NCI-H2081 treated with DMSO at 0.1 percent for 48 hours (cell line): ENCODE measurements around the gene MYO1D.

Experiments
- DNase-seq: peaks from one replicate; lab custom pipeline; 2025; lab: John Stamatoyannopoulos, UW

Gene MYO1D

DNA sequence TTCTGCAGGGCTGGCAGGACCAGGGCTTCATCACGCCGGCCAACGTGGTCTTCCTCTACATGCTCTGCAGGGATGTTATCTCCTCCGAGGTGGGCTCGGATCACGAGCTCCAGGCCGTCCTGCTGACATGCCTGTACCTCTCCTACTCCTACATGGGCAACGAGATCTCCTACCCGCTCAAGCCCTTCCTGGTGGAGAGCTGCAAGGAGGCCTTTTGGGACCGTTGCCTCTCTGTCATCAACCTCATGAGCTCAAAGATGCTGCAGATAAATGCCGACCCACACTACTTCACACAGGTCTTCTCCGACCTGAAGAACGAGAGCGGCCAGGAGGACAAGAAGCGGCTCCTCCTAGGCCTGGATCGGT lies 388.8 kb downstream of the MYO1D start:
- DNase-seq = no peak

DNA sequence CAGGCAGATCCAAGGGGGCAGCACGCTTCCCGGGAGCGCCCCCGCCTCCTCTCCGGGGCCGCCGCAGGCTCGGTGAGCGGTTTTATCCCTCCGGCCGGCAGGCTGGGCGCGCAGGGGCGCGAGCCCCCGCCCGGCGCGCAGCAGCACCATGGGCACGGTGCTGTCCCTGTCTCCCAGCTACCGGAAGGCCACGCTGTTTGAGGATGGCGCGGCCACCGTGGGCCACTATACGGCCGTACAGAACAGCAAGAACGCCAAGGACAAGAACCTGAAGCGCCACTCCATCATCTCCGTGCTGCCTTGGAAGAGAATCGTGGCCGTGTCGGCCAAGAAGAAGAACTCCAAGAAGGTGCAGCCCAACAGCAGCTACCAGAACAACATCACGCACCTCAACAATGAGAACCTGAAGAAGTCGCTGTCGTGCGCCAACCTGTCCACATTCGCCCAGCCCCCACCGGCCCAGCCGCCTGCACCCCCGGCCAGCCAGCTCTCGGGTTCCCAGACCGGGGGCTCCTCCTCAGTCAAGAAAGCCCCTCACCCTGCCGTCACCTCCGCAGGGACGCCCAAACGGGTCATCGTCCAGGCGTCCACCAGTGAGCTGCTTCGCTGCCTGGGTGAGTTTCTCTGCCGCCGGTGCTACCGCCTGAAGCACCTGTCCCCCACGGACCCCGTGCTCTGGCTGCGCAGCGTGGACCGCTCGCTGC lies 389.3 kb downstream of the MYO1D start:
- no peak for DNase-seq

DNA sequence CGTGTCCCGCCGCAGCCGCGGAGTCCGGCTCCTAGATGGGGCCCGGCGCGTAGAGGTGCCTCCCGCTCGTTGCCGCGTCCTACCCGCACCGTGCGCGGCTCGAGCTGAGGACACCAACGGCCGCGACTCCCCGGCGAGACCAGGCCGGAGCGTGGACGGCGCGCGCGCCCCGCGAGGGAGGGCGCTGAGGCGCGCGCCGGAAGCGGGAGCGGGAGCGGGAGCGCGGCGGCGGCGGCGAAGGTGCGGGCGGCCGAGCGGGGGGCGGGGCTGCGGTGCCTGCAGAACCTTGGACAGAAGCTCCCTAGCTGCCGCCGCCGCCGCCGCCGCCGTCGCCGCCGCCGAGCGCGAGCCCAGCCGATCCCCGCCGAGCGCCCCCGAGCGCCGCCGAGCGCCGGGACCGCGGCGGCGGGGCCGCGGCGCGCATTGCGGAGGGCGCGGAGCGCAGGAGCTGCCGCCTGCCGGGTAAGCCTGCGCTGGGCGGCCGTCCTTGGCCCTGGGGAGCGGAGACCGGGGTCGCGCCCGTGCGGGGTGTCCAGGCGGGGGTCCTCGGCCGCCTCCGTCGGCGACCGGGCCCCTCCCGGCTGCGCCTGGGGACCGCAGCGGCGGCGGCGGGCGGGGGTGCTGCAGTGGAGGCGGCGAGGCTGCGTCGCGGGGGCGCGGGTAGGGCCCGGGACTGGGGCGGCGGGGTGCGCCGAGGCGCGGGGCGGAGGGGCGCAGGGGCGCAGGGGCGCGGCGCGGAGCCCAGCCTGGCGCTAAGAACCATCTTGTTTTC lies 390.0 kb downstream of the MYO1D start, which contains the start of gene CDK5R1:
TSS of gene CDK5R1 (plus strand) at position 293 of the 772 bp plus-strand sequence. CDS start 628 bp downstream, outside the sequence.
- DNase-seq = no peak

DNA sequence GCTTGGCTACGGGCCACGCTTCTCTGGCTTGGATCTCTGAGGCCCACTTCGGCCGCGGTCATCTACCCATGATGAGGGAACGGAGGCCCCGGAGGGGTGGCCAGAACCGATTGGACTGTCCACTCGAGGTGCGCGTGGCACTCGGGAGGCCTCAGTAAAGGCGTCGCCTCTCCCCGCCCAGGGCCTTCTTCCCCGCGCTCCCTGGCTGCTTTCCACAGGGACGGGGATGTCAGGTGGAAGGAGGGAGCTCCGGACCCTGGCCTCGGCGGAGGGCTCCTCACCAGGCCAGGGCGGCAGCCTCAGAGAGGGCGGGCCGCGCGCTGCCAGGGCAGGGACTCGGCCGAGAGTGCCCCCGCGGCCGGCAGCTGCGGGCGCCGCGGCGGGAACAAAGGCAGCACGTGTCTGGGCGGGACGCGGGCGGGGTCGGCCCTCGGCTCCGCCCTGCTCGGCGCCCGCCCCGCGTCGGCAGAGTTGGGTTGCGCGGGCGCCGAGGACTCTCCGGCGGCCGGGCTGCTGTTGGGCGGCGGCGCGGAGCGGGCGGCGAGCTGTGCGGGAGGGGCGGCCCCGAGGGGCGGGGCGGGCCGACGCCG lies 390.7 kb downstream of the MYO1D start:
- no peak for DNase-seq

DNA sequence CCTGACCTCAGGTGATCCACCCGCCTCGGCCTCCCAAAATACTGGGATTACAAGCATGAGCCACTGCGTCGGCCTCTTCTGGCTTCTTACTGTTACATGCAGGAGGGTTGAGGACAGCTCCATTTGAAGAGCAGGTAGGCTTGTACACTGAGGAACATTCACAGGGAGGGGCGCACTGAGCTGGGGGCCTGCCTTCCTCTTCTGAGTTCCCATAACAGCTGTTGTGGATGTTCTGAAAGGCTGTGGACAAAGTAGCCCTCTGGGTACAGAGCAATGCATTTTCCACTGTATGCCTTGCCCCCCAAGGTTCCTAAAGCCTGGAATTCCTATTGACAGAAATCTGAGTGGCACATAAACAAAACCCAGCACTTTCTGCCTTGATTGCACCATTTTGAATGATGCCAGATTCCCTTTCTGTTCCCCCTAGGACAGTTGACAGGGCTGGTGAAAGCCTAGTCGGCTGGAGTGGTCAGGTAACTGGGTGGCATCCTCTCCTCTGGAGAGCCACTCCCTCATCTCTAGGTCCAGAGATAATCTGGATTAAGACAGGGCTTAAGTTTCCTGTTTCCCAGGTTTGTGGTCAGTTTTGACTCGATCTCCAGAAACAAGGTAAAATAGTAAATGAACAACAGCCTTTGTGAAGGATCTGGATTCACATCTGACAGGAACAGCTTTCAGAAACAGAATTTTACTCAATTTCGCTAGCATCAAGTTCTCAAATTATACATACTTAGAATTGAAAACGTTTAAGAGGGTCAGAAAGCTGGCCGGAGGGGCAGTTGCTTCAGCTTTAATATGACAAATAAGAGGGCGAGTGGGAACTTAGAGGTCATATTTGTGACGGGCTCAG lies 391.4 kb downstream of the MYO1D start:
- DNase-seq = no peak

DNA sequence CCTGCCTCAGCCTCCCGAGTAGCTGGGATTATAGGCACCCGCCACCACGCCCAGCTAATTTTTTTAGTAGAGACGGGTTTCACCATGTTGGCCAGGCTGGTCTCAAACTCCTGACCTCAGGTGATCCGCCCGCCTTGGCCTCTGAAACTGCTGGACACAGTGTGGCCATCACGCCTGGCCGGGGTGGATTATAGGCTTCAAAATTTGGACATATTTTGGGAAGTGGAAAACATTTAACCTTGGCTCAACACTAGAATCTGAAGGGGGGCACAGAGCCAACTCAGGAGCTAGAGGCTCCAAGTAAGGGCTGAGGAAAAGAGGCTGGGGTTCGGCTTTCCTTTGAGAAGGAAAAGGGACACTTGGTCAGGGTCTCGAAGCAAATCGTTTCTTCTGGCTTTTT lies 392.3 kb downstream of the MYO1D start:
- no peak for DNase-seq

DNA sequence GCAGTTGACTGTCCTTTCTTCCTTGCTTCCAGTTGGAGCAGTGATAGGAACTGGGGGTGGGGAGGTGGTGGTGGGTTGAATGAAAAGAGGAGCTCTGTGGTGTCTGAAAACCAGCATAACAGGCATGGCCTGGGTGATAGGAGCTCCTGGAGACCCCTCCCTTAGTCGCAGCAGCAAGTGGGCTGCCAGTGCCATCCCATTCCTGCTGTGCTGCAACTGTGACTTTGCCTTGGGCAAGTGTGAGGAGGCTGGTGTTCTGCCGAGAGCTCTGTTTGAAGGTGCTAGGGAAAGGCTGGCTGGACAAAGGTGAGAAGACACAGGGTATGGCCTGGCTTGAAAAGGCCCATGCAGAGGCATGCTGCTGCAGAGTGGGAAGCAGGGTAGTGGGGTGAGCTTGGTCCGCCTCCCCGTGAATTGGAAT lies 392.9 kb downstream of the MYO1D start:
- no peak for DNase-seq

DNA sequence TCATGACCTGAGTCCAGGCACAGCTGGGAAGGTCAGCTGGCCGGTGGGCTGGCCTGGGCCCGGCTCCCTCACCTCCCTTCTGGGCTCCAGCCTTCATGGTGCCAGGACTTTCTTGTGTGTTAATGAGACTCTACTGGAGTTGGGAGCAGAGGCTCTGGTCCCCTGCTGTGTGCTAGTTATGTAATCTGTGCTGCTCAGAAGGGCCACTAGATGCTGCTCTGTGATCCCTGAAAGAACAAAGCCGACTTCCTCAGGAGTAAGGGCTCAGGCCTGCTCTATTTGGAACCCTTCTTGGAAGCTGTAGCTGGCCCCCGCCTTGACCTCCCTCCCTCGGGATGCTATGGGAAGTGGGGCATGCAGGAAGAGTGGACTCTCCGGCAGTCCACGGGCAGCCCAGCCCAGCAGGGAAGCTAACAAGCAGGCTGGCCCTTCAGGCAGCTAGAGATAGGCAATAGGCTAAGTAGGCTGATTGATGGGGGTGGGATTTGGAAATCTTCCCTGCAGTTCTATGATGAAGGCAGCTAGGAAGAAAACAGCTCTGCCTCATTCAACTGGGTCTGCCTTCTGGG lies 393.4 kb downstream of the MYO1D start:
- DNase-seq = peak; percentile 24

DNA sequence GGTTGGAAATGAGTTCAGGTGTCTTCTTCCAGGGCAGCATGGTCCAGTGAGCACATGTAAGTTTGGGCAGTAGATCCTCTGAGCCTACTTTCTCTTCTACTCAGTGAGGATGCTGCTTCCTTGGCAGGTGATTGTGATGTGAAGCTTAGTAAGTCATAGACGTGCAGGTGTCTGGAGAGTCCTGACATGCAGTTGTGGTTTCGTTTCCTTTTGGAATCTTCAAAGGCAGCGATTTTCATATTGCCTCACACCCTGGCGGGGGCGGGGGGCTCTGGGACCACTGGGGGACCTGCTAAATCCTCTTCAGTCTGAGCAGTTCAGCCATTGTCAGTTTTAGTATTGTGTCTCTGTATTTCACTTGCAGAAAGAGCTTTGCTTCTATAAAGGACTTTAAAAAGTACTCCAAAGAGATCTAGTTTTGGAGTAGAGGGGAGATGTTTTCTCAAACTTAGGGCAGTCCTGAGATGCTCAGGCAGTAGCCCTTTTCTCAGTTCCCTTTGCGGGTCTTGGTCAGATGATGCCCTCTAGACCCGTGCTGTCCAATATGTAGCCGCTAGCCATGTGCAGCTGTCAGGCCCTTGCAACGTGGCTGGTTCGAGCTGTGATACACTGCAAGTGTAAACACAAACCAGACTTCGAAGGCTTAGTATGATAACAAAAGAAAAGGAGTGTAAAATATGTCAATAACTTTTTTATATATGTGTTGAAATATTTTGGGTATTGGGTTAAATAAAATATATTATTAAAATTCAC lies 394.2 kb downstream of the MYO1D start:
- no peak for DNase-seq

DNA sequence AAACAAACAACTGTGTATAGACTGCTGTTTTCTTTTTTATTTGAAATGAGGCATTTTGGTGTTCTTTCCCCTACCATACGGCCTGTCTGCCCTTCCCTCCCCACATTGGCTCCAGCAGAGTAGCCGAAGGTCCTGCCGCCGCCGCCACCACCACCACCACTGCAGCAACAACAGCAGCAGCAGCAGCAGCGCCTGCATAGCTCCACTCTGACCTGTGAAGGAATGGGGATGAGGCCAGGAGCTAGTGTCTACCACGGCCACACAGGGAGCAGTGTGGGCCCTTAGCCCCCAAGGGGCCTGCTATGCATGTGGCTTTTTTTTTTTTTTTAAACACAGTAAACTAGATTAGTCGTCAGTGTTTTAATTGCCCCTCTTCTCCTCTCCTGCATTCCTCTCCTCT lies 395.7 kb downstream of the MYO1D start:
- DNase-seq = no peak

DNA sequence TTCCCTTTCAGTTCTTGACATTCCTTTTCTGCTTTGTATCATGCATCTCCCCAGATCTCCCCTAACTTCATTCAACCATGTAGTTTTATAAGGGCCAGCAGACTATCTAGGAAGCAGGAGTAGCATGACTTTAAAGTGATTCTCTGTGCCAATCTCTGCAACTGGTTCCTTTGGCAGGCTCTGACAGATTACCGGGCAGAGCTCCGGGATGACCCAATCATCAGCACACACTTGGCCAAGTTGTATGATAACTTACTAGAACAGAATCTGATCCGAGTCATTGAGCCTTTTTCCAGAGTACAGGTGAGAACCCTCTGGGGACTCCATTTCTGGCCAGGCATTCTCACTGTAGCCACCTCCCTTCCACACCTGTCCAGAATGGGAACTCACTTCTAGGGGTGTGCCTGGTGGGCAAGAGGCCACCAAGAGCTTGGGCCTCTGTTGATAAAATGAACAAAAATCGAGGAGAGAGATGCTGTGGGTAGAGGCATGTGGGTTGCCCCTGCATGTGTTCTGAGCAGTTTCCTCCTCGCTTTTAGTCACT lies 397.8 kb downstream of the MYO1D start:
- DNase-seq = no peak

DNA sequence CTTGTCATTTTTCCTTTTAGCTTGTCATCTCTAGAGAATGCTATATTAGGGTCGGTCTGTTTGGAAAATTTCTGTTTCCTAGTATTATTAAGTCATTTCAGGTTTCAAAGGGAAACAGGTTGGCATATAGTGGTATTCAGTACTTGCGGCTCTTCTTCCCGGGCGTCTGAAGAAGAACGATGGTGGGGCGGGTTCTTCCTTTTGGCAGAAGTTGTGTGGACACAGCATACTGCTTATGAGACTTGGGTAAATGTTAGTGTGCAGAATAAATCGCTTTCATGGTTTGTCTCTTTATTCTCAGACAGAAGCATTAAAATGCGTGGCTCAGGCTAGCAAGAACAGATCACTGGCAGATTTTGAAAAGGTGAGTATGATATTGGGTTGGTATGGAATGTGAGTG lies 399.7 kb downstream of the MYO1D start:
- no peak for DNase-seq

DNA sequence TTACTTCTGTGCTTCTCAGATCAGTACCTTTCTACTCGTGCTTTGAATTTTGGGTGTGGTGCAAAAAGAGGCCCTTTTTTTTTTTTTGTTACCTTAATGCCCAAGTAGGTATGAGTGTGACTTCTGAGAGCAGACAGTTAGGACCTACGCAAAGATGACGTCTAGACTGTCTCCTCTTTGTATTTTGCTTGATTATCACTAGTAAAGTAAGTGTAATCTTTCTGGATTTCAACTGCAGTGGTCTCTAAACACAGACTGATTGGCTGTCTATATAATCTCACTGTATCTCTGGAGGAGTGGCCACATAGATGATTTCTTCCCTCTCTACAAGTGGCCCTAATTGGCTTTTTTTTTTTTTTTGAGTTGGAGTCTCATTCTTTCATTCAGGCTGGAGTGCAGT lies 401.7 kb downstream of the MYO1D start:
- DNase-seq = no peak

DNA sequence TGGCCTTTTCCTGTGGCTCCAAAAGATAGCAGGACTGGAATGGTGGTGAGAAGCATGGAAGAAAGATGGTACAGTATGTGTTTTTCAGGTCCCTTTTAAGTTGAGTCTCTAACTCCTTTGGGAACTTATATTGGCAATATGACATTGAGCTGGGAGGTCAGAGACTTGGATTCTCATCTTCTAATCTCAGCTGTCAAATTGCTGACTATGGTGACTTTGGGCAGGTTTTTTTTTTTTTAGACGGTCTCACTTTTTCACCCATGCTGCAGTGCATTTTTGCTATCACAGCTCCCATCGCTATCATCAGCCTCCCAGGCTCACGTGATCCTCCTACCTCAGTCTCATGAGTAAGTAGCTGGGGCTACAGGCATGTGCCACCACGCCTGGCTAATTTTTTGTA lies 405.3 kb downstream of the MYO1D start:
- no peak for DNase-seq

DNA sequence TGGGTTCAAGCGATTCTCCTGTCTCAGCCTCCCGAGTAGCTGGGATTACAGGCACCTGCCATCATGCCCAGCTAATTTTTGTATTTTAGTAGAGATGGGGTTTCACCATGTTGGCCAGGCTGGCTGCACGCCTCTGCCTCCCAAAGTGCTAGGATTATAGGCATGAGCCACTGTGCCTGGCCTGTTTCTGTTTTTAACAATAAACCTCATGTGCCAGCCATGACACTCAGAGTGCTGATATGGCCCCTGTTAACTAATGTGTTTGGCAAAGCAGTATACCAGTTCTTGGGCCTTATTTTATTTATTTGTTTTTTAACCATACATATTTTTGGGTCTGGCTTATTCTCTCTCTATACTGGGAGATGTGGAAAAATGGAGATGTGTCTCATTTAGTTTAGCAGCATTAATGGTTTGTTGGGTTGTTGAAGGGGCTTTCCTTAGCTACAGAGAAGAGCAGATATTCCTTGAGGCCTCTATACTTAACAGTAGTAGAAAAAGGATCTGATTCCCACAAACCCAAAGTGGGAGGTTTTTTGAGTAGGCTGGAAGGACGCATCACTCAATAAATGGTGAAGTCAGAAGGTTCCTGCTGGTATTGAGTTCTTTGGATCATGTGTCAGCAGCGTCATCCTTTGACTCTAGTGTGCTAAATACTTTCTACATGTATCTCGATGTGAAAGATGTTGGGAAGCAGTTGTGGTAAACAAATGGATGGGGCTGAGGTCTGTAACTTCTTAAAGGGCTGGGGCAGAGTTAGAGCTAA lies 406.3 kb downstream of the MYO1D start:
- DNase-seq = no peak

DNA sequence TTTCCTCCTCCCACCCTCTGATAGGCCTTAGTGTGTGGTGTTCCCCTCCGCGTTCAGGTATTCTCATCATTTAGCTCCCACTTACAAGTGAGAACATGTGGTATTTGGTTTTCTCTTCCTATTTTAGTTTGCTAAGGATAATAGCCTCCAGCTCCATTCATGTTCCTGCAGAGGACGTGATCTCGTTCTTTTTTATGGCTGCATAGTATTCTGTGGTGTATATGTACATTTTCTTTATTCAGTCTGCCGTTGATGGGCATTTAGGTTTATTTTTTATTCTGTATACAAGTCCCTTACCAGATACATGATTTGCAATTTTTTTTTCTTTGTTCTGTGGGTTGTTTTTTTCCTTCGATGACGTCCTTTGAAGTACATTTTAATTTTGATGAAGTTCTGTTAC lies 409.0 kb downstream of the MYO1D start:
- no peak for DNase-seq

DNA sequence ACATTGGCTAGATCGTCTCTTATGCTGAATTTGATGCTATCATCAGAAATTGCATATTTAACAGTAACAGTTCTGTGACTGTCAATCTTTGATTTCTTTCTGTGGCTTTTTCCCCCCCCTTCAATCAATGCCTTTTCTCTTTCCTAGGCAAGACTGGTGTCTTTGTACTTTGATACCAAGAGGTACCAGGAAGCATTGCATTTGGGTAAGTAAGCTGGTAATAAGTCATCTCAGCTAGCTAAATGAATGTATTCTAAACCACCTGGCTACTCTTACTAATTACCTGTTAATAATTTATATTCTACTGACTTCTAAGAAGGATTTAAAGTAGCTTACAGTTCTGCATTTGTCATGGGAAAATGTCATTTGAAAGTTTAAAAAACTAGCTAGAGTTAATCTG lies 412.6 kb downstream of the MYO1D start:
- DNase-seq = no peak

DNA sequence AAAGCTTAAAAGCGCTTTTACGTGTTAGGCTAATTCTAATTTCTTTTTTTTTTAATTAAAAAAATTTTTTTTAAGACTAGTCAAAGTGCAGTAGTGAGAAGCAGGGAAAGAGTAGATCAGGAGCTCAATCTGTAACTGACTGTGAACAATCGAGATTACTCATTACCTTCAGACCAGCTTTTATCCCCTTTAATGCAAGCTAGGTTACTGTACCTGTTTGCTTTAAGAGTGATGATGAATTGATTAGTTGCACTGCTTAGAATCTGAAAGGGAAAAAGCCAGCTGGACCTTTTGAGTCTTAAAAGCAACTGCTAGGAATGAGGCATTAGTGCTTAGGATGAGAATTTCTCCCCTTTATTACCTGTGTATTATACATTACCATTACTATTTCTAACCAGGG lies 413.6 kb downstream of the MYO1D start:
- no peak for DNase-seq

DNA sequence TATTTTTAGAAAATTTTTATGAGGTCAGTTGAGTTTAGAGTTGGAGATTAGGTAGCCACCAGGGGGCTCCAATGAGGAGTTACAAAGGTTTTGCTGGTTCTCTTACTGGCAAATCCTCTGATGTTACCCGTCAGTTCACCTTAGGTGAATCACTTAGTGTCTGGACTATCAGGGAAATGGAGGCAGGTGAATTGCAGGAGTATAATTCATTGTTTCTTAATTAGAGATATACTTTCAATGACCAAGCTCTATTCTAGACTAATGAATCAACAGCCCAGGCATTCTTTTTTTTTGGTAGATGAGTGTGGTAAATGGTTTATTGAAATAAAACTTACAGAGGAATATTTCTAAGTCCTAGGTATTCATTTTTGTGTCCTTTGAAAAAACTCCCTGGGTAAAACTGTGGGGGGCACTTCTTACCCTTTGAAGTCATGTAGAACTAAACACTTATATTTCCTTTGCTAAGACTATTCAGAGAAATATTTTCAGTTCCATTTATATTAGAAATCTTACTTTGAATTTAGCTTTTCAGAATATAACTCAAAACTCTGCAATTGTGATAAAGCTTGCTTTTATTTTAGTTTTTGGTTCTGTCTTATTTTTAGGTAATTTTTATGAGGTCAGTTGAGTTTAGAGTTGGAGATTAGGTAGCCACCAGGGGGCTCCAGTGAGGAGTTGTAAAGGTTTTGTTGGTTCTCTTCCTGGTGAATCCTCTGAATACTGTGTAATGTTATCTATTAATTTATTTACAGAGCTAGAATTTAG lies 414.9 kb downstream of the MYO1D start:
- peak; percentile 24 for DNase-seq

DNA sequence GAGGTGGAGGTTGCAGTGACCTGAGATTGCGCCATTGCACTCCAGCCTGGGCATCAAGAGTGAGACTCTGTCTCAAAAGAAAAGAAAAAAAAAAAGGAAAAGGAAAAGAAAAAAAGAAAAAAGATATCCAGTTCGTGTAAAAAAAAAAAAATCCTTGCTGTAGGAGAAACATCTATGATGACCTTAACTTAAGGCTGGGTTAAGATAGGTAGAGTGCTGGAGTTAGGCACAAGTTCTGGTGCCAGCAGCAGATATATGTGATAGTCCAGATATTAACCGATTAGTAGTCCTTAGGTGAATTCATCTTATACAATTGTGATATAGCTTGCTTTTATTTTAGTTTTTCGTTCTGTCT lies 415.4 kb downstream of the MYO1D start:
- no peak for DNase-seq
